IPS DF 19.7 (cell line): Measurements from ENCODE around the gene CCNC.

ENCODE experiments used
- DNase-seq: peaks from one replicate; pipeline ENCODE4 v3.0.0-alpha.2; 2013; ENCODE audit warnings: low read depth, low spot score

CCNC gene

GRCh38 chr6:99568103-99568933 lies at the start of gene CCNC:
Gene CCNC (minus strand): TSS chr6:99568660. CDS start chr6:99568527, 133 bp downstream.
- peak; percentile 86 for DNase-seq

GRCh38 chr6:99617131-99617530 lies 48.7 kb upstream of the CCNC start:
- no peak for DNase-seq

- no peak for DNase-seq
Measured at GRCh38 chr6:99614430-99615186, 46.1 kb upstream of the CCNC start.

GRCh38 chr6:99613705-99614429 lies 45.4 kb upstream of the CCNC start:
- DNase-seq: no peak

- DNase-seq: no peak
Measured at GRCh38 chr6:99613409-99613704, 44.9 kb upstream of the CCNC start.

GRCh38 chr6:99612551-99613408 lies 44.3 kb upstream of the CCNC start:
- no peak for DNase-seq

DNA sequence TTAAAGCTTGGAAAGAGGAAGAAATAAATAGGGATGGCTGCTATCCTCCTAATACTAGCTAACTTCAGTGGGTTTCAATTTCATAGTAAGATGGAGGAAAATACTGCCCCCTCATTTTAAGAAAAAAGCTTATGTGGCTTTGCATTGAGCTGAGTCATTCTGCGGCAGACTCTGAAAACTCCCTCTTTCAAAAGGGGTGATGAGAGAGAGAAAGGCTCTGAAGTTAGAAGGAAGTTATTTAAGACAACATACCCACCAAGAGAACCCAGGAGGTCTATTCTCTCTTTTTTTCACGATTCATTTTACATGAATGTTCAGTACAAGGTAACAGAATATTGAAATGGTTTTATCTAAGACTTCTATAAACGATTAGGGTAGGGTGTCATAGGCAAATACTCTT lies 42.7 kb upstream of the CCNC start:
- DNase-seq: no peak

DNA sequence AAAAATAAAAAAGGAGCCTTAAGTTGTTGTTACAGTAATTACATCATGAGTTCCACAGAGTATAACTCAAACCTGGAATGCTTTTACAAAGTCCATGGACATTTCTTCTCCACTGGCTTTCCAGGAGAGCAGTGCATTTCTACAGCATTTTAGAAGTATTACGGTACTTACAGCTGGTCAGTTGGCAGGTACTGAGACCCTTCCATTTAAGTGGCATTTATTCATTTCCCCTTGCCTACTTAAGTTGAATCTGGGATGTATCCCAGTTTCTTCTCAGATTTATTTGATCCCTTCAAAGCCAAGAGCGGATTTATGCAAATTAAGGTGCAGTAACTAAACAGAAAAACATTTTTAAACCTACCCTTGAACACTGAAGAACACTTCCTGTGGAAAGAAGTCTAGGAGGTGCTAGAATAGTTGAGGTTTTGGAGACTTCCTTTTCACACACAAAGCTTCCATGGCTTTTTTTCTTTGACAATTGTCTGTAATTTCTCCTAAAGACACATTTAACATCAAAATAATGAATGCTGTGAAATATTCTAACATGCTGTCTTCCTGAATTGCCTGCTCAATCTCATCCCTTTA lies 41.5 kb upstream of the CCNC start:
- no peak for DNase-seq

DNA sequence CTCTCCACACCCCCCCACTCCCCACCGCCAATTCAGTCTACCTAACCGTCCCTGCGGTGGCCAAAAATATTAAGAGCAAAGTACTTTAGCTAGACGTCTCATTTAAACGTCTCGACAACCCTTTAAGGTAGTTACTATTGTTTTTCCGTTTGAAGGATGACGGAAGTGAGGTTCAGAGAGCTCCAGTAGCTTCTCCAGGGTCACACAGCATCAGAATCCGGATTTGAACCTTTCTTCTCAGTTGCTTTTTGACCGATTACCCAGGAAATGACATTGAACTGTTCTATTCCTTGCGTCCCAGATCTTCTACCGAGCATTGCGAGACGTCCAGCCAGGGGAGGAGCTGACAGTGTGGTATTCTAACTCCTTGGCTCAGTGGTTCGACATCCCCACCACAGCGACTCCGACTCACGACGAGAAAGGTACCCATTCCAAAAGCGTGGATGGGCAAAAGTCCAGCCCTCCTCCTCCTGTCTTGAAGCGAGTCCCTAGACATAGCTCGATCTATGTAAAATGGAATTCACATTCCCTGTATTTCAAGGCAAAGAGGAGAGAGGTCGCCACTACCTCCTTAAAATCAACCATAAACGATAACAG lies 40.5 kb upstream of the CCNC start:
- no peak for DNase-seq

- DNase-seq: no peak
Measured at GRCh38 chr6:99608059-99608885, 39.8 kb upstream of the CCNC start.

DNA sequence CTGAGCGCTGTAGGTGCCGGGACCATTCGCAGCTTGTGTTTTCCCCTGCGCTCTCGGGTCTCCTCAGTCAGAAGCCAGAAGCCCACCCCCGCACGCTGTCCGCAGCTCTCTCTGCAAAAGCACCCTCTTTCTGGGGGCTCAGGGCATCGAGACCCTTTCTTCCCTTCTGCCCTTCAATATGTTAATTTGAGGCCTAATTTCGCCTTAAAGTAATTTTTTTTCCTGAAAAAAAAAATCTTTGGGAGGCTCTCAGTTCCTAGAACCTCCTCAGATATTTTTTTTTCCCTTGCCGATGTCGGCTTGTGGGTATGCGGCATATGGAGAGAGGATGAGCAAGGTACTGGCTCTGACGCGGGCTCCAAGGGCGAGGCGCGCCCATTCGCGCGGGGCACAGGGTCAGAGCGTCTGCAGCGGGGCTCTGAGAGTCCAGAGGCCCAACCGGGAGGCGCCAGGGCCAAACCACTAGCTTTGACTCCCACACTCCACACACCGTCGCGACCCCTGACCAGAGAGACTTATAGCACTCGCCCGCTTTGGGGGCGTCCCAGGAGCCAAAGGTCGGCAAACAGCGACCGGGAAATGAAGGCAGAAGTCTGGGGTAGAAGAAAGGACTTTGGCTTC lies 39.1 kb upstream of the CCNC start:
- no peak for DNase-seq

DNA sequence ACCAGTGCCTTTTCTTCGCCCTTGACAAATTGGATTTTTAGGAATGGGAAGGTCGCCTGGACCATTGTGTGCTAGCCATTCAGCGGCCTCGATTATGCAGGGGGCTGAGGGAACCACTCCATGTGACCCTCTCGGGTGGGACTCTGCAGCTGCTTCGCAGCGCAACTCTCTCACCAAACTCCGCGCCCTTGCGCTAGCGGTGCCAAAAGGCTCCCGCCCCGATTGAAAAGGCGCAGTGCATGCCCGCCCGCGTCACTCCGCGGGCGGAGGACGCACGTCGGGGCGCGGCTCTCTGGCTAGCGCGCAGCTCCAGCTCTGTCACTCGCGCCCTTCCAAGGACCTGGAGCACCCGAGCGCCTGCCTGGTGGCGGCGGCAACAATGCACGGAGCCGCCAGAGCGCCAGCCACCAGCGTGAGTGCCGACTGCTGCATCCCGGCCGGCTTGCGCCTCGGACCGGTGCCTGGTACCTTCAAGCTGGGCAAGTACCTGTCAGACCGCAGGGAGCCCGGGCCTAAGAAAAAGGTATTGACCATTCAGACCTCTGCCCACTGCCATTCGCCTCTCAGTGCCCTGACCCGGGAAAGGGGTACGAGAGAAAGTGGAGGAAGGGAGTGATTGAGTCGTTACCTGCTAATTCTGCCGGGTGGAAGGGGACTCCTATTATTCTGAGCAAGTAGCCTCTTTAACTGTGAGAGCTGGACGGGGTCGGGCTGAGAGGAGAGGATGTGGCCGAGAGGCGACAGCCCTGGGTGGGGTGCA lies 38.4 kb upstream of the CCNC start, which contains the start of gene PRDM13:
PRDM13 (plus strand) TSS at position 178 of the 760 bp plus-strand sequence; CDS start at position 380, 202 bp downstream.
- no peak for DNase-seq

DNA sequence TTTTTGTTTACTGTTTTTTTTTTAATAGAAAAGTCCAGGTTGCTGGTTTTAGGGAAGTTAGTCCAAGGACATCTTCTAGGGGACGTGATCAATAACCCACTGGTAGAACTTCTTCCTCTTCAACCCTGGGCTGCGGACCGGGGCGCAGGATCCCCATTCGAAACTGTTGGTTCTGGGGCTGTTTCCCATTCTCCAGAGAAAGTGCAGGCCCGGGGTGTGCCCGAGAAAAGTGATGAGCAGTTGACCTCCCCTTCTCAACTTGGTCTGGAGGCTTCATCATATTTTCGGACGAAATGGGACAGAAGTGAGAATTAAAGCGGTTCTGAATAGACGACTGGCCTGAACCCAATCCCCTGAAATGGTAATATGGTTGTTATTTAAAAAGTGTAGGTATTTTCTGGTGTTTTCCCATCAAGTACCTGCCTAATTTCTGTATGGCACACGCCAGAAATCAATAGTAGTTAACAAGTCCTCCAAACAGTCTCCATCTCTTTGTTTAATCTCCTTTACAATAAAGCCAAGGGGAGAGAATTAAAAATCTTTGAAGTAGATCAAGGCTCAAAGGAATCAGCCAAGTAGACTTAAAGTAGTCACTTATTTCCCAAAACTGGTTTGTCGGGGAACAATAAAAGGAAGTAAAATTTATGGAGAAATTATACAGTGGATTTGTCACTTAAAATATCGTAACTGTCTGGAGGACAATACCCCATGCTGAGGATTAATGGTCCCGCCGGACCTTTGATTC lies 37.6 kb upstream of the CCNC start:
- no peak for DNase-seq

DNA sequence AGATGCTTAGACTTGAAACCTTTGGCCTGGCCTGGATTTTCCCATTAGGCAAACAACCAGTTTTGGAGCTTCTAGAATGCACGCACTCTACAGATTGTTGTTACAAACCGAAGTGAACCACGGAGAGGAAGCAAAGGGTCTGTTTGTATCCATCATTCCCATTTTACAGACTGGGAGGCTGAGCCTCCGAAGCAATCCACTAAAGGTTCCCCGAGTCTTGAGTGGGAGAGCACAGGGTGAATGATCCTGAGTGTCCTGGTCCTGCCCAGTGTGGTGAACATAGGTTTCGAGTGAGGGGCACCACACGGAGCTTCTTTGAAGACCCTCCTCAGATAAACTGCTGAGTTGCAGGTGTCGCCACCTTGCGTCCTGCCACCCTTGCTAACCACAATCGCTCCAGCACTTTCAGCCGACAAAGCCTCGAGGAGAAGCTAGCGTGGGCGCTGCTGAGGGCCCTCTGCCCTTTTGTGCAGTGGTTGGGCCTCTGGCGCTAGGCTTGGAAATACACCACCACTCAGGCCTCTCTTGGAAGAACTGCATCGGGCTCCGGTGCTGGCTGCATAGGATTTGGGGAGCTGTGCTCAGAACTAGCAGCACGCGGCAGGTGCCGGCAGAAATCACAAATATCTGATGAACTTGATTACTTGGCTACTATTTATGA lies 36.7 kb upstream of the CCNC start:
- DNase-seq: no peak

DNA sequence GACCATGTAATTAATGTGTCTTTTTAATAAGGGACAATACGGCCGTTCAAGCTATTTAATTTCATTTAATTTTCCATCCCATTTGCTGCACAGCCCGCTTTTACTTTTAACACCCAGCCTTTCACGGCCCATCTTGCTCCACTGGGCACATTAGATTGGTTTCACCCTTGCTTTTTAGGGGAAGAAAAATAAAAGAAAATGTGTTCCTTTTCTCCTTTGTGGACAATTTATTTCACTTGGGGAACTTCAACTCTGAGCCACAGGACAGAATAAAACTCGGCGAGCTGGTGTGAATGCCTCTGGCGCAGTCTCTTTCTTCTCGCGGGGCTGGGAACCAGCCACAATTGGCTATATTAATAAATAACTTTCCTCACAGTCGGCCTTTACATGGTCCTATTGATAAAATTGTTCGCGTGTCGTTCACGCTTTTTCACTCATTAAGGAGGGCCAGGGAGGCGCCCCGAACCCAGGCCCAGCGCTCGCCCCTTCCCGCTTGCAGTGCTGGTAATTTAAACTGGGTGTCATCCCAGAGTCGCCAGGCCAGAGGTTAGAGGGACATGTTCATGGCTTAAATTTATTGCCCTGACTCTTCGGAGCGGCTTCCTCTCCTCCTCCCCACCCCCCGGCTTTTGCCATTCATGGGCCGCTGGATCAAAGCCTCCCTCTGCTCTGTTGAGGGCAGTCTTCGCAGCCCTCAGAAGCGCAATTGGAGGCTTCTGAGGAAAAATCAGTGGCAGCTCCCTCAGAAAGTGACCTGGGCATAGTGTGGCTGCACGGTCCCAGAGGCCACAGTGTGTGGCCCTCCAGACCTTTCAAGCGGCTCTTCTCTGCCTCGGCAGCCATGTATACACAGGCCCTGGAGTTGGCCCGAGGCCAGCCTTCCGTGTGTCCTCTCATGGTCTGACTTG lies 36.0 kb upstream of the CCNC start:
- DNase-seq: no peak
